Activated CD8-positive, alpha-beta T cell treated with anti-CD3 and anti-CD28 coated beads for 36 hours (primary cell): ENCODE measurements around the gene SPPL2B. TPM values are rescaled to one million over a fixed set of nuclear protein-coding genes. Genes with fewer than 3 reads are reported as not detected.

Experiments used
- ATAC-seq: fragments of 200-7000 bp; cut with Tn5 transposase; one replicate; pipeline ENCODE4 v1.10.0; 2021; ENCODE audit warnings: mild to moderate bottlenecking, moderate library complexity
- CTCF ChIA-PET: fragments of 350-600 bp; sonication (Branson Sonifier 250); formaldehyde crosslinking; loops from one replicate; lab custom pipeline; 2021; ENCODE audit warnings: antibody characterized with exemption; lab: Charles Lee
- POLR2A ChIA-PET: fragments of 350-600 bp; sonication (Branson Sonifier 250); formaldehyde crosslinking; loops from one replicate; lab custom pipeline; 2021; ENCODE audit warnings: antibody characterized with exemption; lab: Charles Lee
- DNase-seq: peaks from one replicate; pipeline ENCODE4 v3.0.0-alpha.2; 2020
- H3K27ac Mint-ChIP-seq: one replicate; pipeline ENCODE4 v1.8.0; 2021; ENCODE audit warnings: mild to moderate bottlenecking, mixed read lengths
- H3K27me3 Mint-ChIP-seq: one replicate; pipeline ENCODE4 v1.8.0; 2021; ENCODE audit warnings: mixed read lengths
- H3K36me3 Mint-ChIP-seq: one replicate; pipeline ENCODE4 v1.8.0; 2021; ENCODE audit warnings: low read depth, mixed read lengths
- H3K4me1 Mint-ChIP-seq: one replicate; pipeline ENCODE4 v1.8.0; 2021; ENCODE audit warnings: low read depth, mixed read lengths
- H3K4me3 Mint-ChIP-seq: one replicate; pipeline ENCODE4 v1.8.0; 2021; ENCODE audit warnings: mild to moderate bottlenecking, moderate library complexity, mixed read lengths
- H3K9me3 Mint-ChIP-seq: one replicate; pipeline ENCODE4 v1.8.0; 2021; ENCODE audit warnings: mixed read lengths
- CTCF ChIP-seq: fragments of 200-600 bp; IDR thresholded peaks from one replicate; pipeline ENCODE4 v1.8.0; 2022; ENCODE audit warnings: antibody characterized with exemption, mild to moderate bottlenecking
- intact Hi-C: fragments of 100-400 bp; cut with micrococcal nuclease; formaldehyde crosslinking; loops from one replicate; pipeline ENCODE4 v1.10.0; 2022
- total RNA-seq, 2 experiments: library from RNA; stranded (reverse); gene quantifications; one replicate each; pipeline ENCODE4 v1.2.3, GENCODE V29; 2021

Gene SPPL2B
- total RNA-seq, 2 experiments from 2014 or later, result 52.8 to 54.3 TPM

GRCh38 chr19:2282862-2283237 lies 45.6 kb upstream of the SPPL2B start:
- ChIA-PET POLR2A (interaction anchor here (0.9 to 1.4 kb wide), 3 partner anchors 13 to 38 kb away, joined by 3 read pairs; no protein-coding TSS in a partner anchor), CTCF (interaction anchor here (1.8 kb wide), 1 partner anchor 8 kb away, joined by 6 read pairs; no protein-coding TSS in a partner anchor)
- Mint-ChIP-seq H3K27ac (no peak overlapping the region), H3K36me3 (no peaks in the 10 kb centered on the region), H3K27me3 (no peaks in the 10 kb centered on the region), H3K4me3 (no peak overlapping the region), H3K9me3 (no peaks in the 10 kb centered on the region), H3K4me1 (peaks cover 15% of the 10 kb centered on the region)
- intact Hi-C loops, result no loop called here
- ATAC-seq, result no peak
- no peak for DNase-seq
- no peak for TF ChIP-seq CTCF

GRCh38 chr19:2283835-2284507 lies 44.5 kb upstream of the SPPL2B start:
- Mint-ChIP-seq H3K36me3 (no peaks in the 10 kb centered on the region), H3K9me3 (no peaks in the 10 kb centered on the region), H3K27ac (no peak overlapping the region), H3K4me1 (peaks cover 18% of the 10 kb centered on the region), H3K27me3 (peaks cover 3% of the 10 kb centered on the region), H3K4me3 (no peak overlapping the region)
- DNase-seq, result no peak
- POLR2A ChIA-PET, result interaction anchor here (0.6 to 1.8 kb wide), 4 partner anchors 10 to 1076 kb away, joined by 3 to 6 read pairs (median 3); no protein-coding TSS in a partner anchor
- TF ChIP-seq CTCF, result no peak
- intact Hi-C loops, result no loop called here
- CTCF ChIA-PET, result interaction anchor here (1.8 kb wide), 1 partner anchor 10 kb away, joined by 6 read pairs; no protein-coding TSS in a partner anchor
- no peak for ATAC-seq

- Mint-ChIP-seq H3K27me3 (peaks cover 13% of the 10 kb centered on the region), H3K36me3 (no peaks in the 10 kb centered on the region), H3K9me3 (no peaks in the 10 kb centered on the region), H3K4me1 (peaks cover 24% of the 10 kb centered on the region), H3K27ac (no peak overlapping the region), H3K4me3 (no peak overlapping the region)
- POLR2A ChIA-PET, result interaction anchor here (0.6 to 1.1 kb wide), 2 partner anchors 28 to 496 kb away, joined by 3 read pairs; no protein-coding TSS in a partner anchor
- intact Hi-C loops, result no loop called here
- no peak for TF ChIP-seq CTCF
- DNase-seq (no peak), ATAC-seq (no peak)
- CTCF ChIA-PET, result interaction anchor here (1.4 kb wide), 1 partner anchor 13 kb away, joined by 6 read pairs; no protein-coding TSS in a partner anchor
Observed at GRCh38 chr19:2286402-2287140, 41.9 kb upstream of the SPPL2B start.

GRCh38 chr19:2287585-2288337 lies 40.7 kb upstream of the SPPL2B start:
- Mint-ChIP-seq H3K27ac (no peak overlapping the region), H3K4me3 (no peak overlapping the region), H3K4me1 (peaks cover 13% of the 10 kb centered on the region), H3K36me3 (no peaks in the 10 kb centered on the region), H3K9me3 (no peaks in the 10 kb centered on the region), H3K27me3 (peaks cover 13% of the 10 kb centered on the region)
- no peak for DNase-seq
- ChIA-PET POLR2A (interaction anchor here (1.0 to 1.7 kb wide), 6 partner anchors 11 to 40 kb away, joined by 3 to 4 read pairs (median 4); partner anchors contain the start of gene LSM7), CTCF (interaction anchor here (1.3 to 1.4 kb wide), 3 partner anchors 14 to 21 kb away, joined by 4 to 7 read pairs (median 6); no protein-coding TSS in a partner anchor)
- ATAC-seq, result no peak
- TF ChIP-seq CTCF, result no peak
- intact Hi-C loops, result no loop called here
